Activated naive CD8-positive, alpha-beta T cell (primary cell): ENCODE data around the gene ULK4.
"Not testable (repeated sequence)": the region's sequence is repeated elsewhere in the genome, so short reads cannot be mapped to it uniquely, and the experiment has no call there.

Experiments used
- H3K27ac Mint-ChIP-seq: one replicate; pipeline ENCODE4 v1.8.0; 2021; ENCODE audit warnings: mixed read lengths
- H3K27me3 Mint-ChIP-seq: one replicate; pipeline ENCODE4 v1.8.0; 2021; ENCODE audit warnings: mixed read lengths
- H3K36me3 Mint-ChIP-seq: one replicate; pipeline ENCODE4 v1.8.0; 2021; ENCODE audit warnings: mixed read lengths
- H3K4me1 Mint-ChIP-seq: one replicate; pipeline ENCODE4 v1.8.0; 2021; ENCODE audit warnings: low read depth, mixed read lengths
- H3K4me3 Mint-ChIP-seq: one replicate; pipeline ENCODE4 v1.8.0; 2021; ENCODE audit warnings: mild to moderate bottlenecking, mixed read lengths
- H3K9me3 Mint-ChIP-seq: one replicate; pipeline ENCODE4 v1.8.0; 2021; ENCODE audit warnings: low read depth, mixed read lengths

ULK4 gene

DNA sequence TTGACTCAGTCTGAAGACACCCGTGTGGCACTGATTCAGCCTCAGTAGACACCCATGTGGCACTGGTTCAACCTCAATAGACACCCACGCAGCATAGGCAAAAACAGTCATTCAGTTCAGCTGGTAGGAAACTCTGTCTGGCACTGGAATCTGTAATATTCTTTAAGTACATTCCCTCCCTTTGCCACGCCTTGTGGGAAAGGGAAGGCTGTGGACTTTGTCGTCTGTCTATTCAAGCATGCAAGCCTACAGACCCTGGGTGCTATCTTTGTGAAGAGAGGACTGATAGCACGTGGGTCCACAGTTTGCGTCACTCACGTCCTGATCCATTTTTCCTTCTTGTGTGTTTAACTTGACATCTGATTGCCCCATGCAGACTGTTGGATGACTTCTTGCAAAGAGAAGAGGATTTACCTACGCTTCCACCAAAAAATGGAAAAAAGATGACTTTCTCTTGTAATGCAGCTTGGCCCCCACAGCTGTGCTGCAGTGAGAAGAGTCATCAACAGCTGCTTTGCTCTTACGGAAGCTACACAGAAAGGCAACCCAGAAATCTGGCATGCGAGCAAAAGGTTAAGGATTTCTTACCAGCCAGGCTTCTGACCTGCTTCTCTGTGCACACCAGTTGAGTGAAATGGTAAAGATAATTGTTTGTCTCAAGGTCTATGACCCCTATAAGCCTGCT, 278.1 kb downstream of the ULK4 start:
- Mint-ChIP-seq H3K4me1 (no peaks in the 10 kb centered on the region), H3K27me3 (no peaks in the 10 kb centered on the region), H3K4me3 (no peak overlapping the region), H3K9me3 (no peaks in the 10 kb centered on the region), H3K36me3 (peaks cover 24% of the 10 kb centered on the region), H3K27ac (no peak overlapping the region)

DNA sequence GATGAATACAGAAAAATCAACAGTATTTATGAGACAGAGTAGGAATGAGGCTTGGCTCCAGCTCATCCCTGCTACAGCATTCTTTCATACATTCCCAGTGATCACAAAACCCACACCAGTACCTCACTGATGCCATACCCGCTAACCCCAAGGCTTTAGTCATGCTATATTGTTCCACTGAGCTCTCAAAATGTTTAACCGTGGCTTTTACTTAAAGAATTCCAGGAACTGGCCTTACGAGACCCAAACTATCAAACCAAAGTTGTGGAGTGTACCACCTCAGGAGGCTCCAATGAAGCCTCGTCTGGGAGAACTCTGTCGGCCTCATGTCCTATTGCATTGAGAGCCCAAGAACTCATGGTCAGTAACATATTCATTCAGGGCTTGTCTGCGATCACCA, 278.9 kb downstream of the ULK4 start:
- no peaks in the 10 kb centered on the region for H3K27me3 Mint-ChIP-seq
- H3K36me3 Mint-ChIP-seq: peaks cover 23% of the 10 kb centered on the region
- H3K4me3 Mint-ChIP-seq: no peak overlapping the region
- no peaks in the 10 kb centered on the region for H3K9me3 Mint-ChIP-seq
- no peak overlapping the region for H3K27ac Mint-ChIP-seq
- no peaks in the 10 kb centered on the region for H3K4me1 Mint-ChIP-seq

DNA sequence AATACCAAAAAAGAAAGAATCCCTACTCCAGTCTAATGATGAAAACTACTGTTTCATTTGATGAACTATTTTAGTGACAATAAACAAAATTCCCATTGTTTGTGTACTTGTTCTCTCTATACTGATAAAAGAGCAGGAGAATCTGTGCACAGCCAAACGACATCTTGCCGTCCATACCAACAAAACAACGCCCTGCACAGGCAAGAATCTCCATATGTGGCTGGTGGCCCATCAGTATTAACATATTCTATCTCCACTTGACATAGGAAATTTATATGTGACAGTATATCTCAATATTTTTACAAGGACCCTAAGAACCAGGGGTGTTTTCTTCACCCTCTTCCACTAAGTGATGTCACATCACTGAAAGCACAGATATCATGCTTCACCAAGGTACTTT, 279.5 kb downstream of the ULK4 start:
- H3K9me3 Mint-ChIP-seq: no peaks in the 10 kb centered on the region
- peaks cover 20% of the 10 kb centered on the region for H3K36me3 Mint-ChIP-seq
- no peaks in the 10 kb centered on the region for H3K27me3 Mint-ChIP-seq
- no peaks in the 10 kb centered on the region for H3K4me1 Mint-ChIP-seq
- H3K27ac Mint-ChIP-seq: no peak overlapping the region
- no peak overlapping the region for H3K4me3 Mint-ChIP-seq

DNA sequence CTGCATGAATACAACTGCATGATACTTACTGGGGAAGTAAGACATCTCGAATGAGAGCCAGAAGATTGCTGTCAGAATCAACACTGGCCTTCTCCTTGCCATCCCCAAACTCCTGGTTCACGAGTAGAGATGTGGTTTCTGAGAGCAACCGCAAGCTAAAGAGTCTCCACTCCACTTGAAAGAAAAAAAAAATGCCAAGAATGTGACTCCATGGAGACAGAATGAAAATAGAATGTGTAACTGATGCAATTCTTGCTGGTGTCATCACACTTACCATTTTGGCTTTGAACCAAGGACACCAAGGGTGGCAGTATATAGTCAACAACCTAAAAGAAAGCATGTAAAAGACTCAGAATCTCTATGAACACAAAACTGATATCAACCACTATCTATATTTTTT, 280.4 kb downstream of the ULK4 start:
- H3K9me3 Mint-ChIP-seq: no peaks in the 10 kb centered on the region
- no peak overlapping the region for H3K27ac Mint-ChIP-seq
- peaks cover 20% of the 10 kb centered on the region for H3K36me3 Mint-ChIP-seq
- H3K4me3 Mint-ChIP-seq: no peak overlapping the region
- H3K27me3 Mint-ChIP-seq: no peaks in the 10 kb centered on the region
- no peaks in the 10 kb centered on the region for H3K4me1 Mint-ChIP-seq

DNA sequence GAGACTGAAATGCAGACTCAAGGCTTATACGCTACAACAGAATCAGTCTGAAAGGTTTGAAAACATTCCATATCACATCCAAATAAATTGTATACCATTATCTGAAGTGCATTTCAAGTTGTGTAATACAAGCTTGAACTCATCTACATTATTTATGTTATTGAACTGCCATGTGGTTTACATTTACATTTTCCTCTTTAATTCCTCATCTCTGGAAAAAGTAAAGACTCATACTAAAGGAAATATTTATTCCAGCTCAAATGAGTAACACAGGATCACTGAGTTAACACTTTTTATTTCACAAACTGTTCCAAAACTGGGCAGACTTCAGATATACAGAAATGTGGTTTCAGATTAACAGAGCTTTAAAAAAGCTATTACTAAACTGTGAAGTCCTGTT, 282.5 kb downstream of the ULK4 start:
- H3K4me3 Mint-ChIP-seq: no peak overlapping the region
- no peaks in the 10 kb centered on the region for H3K4me1 Mint-ChIP-seq
- H3K9me3 Mint-ChIP-seq: peaks cover 1% of the 10 kb centered on the region
- H3K27ac Mint-ChIP-seq: no peak overlapping the region
- no peaks in the 10 kb centered on the region for H3K27me3 Mint-ChIP-seq
- peaks cover 13% of the 10 kb centered on the region for H3K36me3 Mint-ChIP-seq

DNA sequence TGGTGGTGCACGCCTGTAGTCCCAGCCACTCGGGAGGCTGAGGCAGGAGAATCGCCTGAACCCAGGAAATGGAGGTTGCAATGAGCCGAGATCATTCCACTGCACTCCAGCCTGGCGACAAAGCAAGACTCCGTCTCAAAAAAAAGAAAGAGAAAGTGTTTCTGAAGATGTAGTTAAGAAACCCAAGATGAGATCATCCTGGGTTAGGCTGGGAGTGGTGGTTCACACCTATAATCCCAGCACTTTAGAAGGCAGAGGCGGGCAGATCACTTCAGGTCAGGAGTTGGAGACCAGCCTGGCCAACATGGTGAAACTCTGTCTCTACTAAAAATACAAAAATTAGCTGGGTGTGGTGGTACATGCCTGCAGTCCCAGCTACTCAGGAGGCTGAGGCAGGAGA, 286.8 kb downstream of the ULK4 start:
- Mint-ChIP-seq H3K36me3 (peaks cover 24% of the 10 kb centered on the region), H3K9me3 (peaks cover 15% of the 10 kb centered on the region)
- H3K4me3 Mint-ChIP-seq, H3K4me1 Mint-ChIP-seq, H3K27me3 Mint-ChIP-seq, H3K27ac Mint-ChIP-seq: not testable (repeated sequence)

DNA sequence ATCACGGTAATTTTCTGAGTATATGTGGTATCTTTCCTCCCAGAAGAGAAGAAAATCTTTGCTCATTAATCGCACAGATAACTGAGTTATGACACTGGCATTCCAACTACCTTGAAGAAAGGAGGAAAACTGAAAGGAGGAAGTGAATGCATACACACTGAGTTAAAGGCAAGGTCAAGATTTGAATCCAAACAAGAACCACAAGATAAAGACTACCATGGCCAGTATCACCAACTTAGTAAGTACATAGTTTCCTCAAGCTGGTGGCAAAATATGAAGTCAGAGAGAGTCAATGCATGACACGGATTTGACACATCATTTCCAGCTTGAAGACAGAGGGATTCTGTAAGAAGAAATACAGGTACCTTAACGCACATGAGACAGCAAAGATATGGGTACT, 287.5 kb downstream of the ULK4 start:
- Mint-ChIP-seq H3K9me3 (peaks cover 15% of the 10 kb centered on the region), H3K36me3 (peaks cover 24% of the 10 kb centered on the region), H3K27me3 (no peaks in the 10 kb centered on the region), H3K27ac (no peak overlapping the region), H3K4me1 (no peaks in the 10 kb centered on the region), H3K4me3 (no peak overlapping the region)

DNA sequence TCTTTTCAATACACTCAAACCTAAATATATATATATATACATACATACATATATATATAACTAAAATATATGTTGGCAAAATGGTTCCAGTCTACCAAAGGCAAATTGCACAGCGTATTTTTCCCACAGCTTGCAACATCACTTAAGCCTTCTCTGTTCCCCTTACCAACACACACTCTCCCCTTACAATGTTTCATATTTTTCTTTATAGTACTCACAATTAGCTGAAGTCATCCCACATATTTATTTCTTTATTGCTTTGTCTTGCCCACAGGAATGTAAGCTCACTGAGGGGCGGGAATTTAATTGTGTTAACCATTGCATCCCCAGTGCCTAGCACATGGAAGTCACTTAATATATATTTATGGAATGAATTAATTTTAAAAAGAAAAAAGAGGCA, 288.3 kb downstream of the ULK4 start:
- Mint-ChIP-seq H3K4me3 (no peak overlapping the region), H3K9me3 (peaks cover 15% of the 10 kb centered on the region), H3K4me1 (no peaks in the 10 kb centered on the region), H3K27me3 (no peaks in the 10 kb centered on the region), H3K27ac (no peak overlapping the region), H3K36me3 (peaks cover 24% of the 10 kb centered on the region)

DNA sequence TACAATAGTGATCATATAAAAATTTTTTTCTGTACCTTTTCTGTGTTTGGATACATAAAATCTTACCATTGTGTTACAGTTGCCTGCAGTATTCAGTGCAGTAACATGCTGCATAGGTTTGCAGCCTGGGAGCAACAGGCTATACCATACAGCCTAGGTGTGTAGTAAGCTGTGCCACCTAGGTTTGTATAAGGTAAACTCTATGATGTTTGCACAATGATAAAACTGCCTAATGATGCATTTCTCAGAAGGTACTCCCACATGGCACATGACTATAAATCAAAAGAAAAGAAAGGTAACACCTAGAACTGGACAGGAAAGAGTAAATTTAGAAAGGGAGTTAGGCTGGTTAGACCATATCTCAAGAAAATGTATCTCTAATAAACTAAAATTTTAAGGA, 293.5 kb downstream of the ULK4 start:
- H3K27me3 Mint-ChIP-seq: no peaks in the 10 kb centered on the region
- peaks cover 33% of the 10 kb centered on the region for H3K9me3 Mint-ChIP-seq
- peaks cover 51% of the 10 kb centered on the region for H3K36me3 Mint-ChIP-seq
- no peak overlapping the region for H3K4me3 Mint-ChIP-seq
- H3K27ac Mint-ChIP-seq: no peak overlapping the region
- no peaks in the 10 kb centered on the region for H3K4me1 Mint-ChIP-seq

DNA sequence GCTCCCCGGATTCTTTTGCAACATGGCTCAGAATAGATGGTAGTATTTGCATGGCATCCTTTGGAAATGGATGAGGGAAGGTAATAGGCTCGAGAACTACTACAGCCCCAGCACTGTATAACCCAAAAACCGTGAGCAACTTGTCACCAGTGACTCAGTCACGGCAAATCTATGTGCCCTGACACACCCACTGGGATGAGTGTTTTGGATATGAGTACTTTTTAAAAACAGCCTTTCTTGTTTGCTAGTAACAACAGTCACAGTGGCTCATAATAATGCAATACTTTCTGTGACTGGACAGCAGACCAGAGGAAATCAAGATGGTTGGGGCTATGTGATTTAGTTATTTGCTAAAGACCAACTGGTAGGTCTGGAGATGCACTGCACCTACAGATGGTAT, 299.6 kb downstream of the ULK4 start:
- Mint-ChIP-seq H3K4me1 (no peaks in the 10 kb centered on the region), H3K9me3 (peaks cover 21% of the 10 kb centered on the region), H3K27me3 (no peaks in the 10 kb centered on the region), H3K27ac (no peak overlapping the region), H3K36me3 (peaks cover 49% of the 10 kb centered on the region), H3K4me3 (no peak overlapping the region)

DNA sequence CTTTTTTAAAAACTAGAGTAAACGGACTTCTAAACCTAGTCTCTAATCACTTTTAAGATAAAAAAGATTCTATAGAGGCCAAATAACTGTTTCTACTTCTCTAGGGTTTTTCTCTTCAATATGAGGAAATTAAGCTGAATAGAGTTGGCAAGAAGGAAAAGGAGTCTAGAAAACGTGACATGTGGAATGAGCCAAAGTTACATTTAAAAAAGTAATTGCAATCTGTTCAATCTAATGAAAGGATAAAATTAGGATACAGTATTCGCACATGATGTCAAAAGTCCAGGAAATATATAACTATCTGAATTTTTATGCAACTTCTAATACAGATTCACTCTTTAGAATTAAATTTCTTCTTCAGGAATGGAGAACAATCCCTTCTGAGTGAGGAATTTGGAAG, 300.1 kb downstream of the ULK4 start:
- H3K36me3 Mint-ChIP-seq: peaks cover 47% of the 10 kb centered on the region

DNA sequence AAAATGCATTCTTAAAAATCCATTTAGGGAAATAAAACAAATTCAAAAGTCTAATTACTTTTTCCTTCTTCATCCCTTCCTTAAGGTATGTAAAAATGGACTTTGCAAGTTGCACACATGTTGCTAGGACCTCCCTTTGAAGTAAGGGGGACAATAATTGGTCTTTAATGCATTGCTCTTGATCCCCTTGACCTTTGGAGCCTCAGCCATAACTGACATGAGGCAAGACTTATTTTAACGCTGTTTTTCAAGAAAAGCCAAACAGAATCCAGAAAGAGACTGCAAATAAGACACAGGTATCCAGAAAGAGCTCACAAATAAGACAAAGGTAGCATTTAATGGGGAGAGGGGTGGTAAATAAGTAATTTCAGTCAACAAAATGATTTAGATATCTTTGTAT, 301.4 kb downstream of the ULK4 start:
- H3K9me3 Mint-ChIP-seq: peaks cover 12% of the 10 kb centered on the region
- H3K4me3 Mint-ChIP-seq: no peak overlapping the region
- no peaks in the 10 kb centered on the region for H3K4me1 Mint-ChIP-seq
- H3K36me3 Mint-ChIP-seq: peaks cover 39% of the 10 kb centered on the region
- H3K27ac Mint-ChIP-seq: no peak overlapping the region
- no peaks in the 10 kb centered on the region for H3K27me3 Mint-ChIP-seq

More for the DNA sequence above, 300.1 kb downstream of the ULK4 start:
- H3K27me3 Mint-ChIP-seq: no peaks in the 10 kb centered on the region
- peaks cover 21% of the 10 kb centered on the region for H3K9me3 Mint-ChIP-seq
- H3K4me1 Mint-ChIP-seq: no peaks in the 10 kb centered on the region
- no peak overlapping the region for H3K27ac Mint-ChIP-seq
- no peak overlapping the region for H3K4me3 Mint-ChIP-seq

DNA sequence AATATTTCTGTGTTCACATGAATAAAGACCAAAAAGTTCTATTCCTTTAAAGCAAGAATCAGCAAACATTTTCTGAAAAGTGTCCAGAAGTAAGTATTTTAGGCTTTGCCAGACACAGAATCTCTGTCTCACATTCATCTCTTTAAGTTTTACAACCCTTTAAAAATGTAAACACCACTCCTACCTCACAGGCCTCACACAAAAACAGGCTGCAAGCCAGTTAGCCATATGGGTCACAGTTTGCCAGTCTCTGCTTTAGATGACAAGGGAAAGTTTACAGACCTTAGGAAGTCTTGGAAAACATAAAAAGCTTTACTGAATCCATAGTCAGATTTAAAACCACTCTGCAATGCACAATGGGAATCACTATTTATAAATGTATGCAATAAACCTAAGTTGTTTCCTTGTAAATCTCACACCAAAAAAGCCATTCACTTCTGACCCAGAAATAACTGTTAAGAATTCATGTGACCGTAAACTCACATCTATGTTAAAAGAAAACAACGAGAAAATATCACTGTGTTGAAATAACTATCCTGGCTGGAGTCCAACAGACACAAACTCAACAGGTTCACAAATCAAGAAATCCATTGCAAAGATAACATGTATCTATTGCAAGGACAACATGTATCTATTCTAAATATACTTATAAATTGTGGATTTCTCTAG, 308.2 kb downstream of the ULK4 start:
- H3K9me3 Mint-ChIP-seq: no peaks in the 10 kb centered on the region
- peaks cover 25% of the 10 kb centered on the region for H3K36me3 Mint-ChIP-seq
- H3K27me3 Mint-ChIP-seq: no peaks in the 10 kb centered on the region
- no peak overlapping the region for H3K27ac Mint-ChIP-seq
- H3K4me1 Mint-ChIP-seq: no peaks in the 10 kb centered on the region
- H3K4me3 Mint-ChIP-seq: no peak overlapping the region

DNA sequence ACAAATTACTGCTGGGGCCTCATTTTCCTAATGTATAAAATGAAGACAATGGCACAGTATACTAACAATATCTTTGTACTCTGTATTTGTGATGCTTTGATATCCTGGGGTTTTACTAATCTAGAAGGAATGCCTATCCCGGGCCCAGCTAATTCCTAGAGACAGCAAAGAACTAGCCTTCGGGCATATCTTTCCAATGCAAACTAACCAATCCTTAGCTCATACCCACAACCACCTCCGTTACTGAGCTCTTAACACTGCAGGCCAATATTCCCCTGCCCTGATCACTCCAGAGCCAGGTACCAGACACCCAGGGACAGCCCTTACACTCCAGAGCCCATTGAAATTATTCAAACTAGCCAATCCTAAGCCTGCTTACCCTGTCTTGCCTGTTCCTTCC, 309.0 kb downstream of the ULK4 start:
- Mint-ChIP-seq H3K4me1 (no peaks in the 10 kb centered on the region), H3K36me3 (peaks cover 26% of the 10 kb centered on the region), H3K27ac (no peak overlapping the region), H3K27me3 (no peaks in the 10 kb centered on the region), H3K4me3 (no peak overlapping the region), H3K9me3 (no peaks in the 10 kb centered on the region)

DNA sequence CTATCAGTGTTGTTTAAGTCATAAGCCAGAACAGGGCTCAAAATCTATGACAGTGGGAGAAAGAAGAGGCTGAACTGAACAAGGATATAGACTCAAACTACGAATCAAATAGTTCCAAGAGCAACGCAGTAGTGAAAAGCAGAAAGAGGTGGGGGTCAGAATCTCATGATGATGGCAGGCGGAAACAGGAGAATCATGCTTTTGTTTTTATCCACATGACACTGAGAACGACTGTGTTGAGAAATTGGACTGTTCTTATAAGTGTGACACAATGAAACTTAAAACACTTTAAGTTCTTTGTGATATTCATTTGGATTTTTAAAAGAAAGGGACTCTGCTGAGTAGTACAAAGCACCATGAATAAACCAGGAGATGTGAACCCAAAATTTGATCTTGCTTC, 309.4 kb downstream of the ULK4 start:
- Mint-ChIP-seq H3K4me3 (no peak overlapping the region), H3K4me1 (no peaks in the 10 kb centered on the region), H3K9me3 (no peaks in the 10 kb centered on the region), H3K27me3 (no peaks in the 10 kb centered on the region), H3K36me3 (peaks cover 23% of the 10 kb centered on the region), H3K27ac (no peak overlapping the region)

DNA sequence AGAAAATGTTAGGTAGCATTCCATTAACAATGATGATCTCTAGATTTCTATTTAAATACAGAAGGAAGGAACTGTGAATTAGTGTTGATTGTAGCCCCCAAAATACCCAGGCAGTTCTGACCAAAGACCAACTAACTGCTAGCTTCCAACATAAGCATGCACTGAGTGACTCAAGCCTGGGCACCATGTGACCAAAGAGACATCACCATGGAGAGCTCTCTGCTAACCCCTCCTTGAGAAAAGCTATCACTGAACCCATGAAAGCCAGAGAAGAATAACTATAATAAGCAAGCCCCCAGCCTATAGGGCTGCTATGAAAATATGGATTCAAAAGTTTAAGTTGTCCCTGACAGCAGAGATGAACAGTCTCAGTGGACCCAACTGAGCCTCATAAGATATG, 310.2 kb downstream of the ULK4 start:
- no peaks in the 10 kb centered on the region for H3K9me3 Mint-ChIP-seq
- no peak overlapping the region for H3K4me3 Mint-ChIP-seq
- H3K27me3 Mint-ChIP-seq: no peaks in the 10 kb centered on the region
- no peak overlapping the region for H3K27ac Mint-ChIP-seq
- peaks cover 23% of the 10 kb centered on the region for H3K36me3 Mint-ChIP-seq
- no peaks in the 10 kb centered on the region for H3K4me1 Mint-ChIP-seq
